Panc1 (cell line): ENCODE results near the gene TRIP10. TPM values are rescaled to one million over a fixed set of nuclear protein-coding genes. Genes with fewer than 3 reads are reported as not detected.

Experiments used
- ATAC-seq: fragments of 200-7000 bp; cut with Tn5 transposase; 2 replicates; pipeline ENCODE4 v1.9.1; 2020; ENCODE audit warnings: mild to moderate bottlenecking, moderate library complexity
- Bru-seq: library from RNA; stranded (reverse); fragments of 400-500 nt; gene quantifications from one replicate; lab custom pipeline; 2021; lab: Mats Ljungman, UMichigan
- BruChase-seq, 2 experiments: library from RNA; stranded (reverse); fragments of 400-500 nt; gene quantifications; one replicate each; lab custom pipeline; 2021; lab: Mats Ljungman, UMichigan
- BruUV-seq: library from RNA; stranded (reverse); fragments of 400-500 nt; replicated peaks from 2 replicates; lab custom pipeline; 2021; lab: Mats Ljungman, UMichigan
- CTCF ChIA-PET: fragments of 300-600 bp; sonication (Branson Sonifier 250); formaldehyde crosslinking; loops from one replicate; lab custom pipeline; 2022; ENCODE audit warnings: antibody characterized with exemption; lab: Charles Lee
- POLR2A ChIA-PET: fragments of 300-600 bp; sonication (Branson Sonifier 250); formaldehyde crosslinking; loops from one replicate; lab custom pipeline; 2022; ENCODE audit warnings: antibody characterized with exemption; lab: Charles Lee
- DNase-seq: peaks from one replicate; pipeline ENCODE4 v3.0.0-alpha.2; 2010; ENCODE audit warnings: low read depth, low spot score
- H3K27ac ChIP-seq: 2 replicates; pipeline ENCODE4 v1.5.1; 2011; ENCODE audit warnings: mild to moderate bottlenecking, low read length, inconsistent platforms
- H3K27me3 ChIP-seq: fragments of 200-500 bp; sonication (Bioruptor generic); 2 replicates; pipeline ENCODE4 v1.6.0; 2014; ENCODE audit warnings: low read length, inconsistent platforms; ENCODE audit not compliant: control insufficient read depth, insufficient read depth
- H3K36me3 ChIP-seq: fragments of 200-500 bp; sonication (Bioruptor generic); 2 replicates; pipeline ENCODE4 v1.5.1; 2014; ENCODE audit warnings: inconsistent platforms, mild to moderate bottlenecking, low read length, moderate library complexity; ENCODE audit not compliant: control insufficient read depth, insufficient read depth
- H3K4me1 ChIP-seq: 2 replicates; pipeline ENCODE4 v1.5.1; 2011; ENCODE audit warnings: inconsistent platforms, mild to moderate bottlenecking, low read length, moderate library complexity; ENCODE audit not compliant: control insufficient read depth, insufficient read depth
- H3K4me3 ChIP-seq, 2 experiments: 2 replicates each; pipeline ENCODE4 v1.5.1; 2011 to 2012; ENCODE audit warnings: low read depth in 2 of 2, low read length in 2 of 2, mild to moderate bottlenecking in 2 of 2, inconsistent platforms in 1 of 2, moderate library complexity in 1 of 2
- H3K9me3 ChIP-seq: fragments of 200-500 bp; sonication (Bioruptor generic); 2 replicates; pipeline ENCODE4 v1.5.1; 2014; ENCODE audit warnings: low read depth, mild to moderate bottlenecking, inconsistent platforms, low read length, moderate library complexity; ENCODE audit not compliant: control insufficient read depth, insufficient read depth
- CTCF ChIP-seq: fragments of 450-650 bp; IDR thresholded peaks from 2 replicates; pipeline ENCODE4 v1.5.1; 2017; ENCODE audit warnings: mild to moderate bottlenecking
- POLR2AphosphoS5 ChIP-seq: IDR thresholded peaks from 2 replicates; pipeline ENCODE4 v1.6.1; 2012; ENCODE audit warnings: mild to moderate bottlenecking, low read depth, low read length, moderate library complexity
- SIN3A ChIP-seq: IDR thresholded peaks from 2 replicates; pipeline ENCODE4 v1.6.1; 2012; ENCODE audit warnings: low read depth, mild to moderate bottlenecking, low read length, moderate library complexity, borderline replicate concordance; ENCODE audit not compliant: insufficient read depth
- TCF7L2 ChIP-seq: IDR thresholded peaks from 2 replicates; pipeline ENCODE4 v1.6.1; 2011; ENCODE audit warnings: mild to moderate bottlenecking, low read depth, low read length, inconsistent platforms
- in situ Hi-C: cut with HindIII; loops from 2 replicates; pipeline ENCODE4 v1.10.0; 2016; ENCODE audit warnings: low sequenced_read_pairs, low pct_unique_long_range_greater_than_20kb
- intact Hi-C: fragments of 100-400 bp; cut with micrococcal nuclease; formaldehyde crosslinking; loops from one replicate; pipeline ENCODE4 v1.10.0; 2022; ENCODE audit not compliant: unreplicated experiment
- long read RNA-seq: library from polyadenylated mRNA; unstranded; transcript quantifications from one replicate; pipeline ENCODE4 v2.0.0, GENCODE V29; 2021; ENCODE audit not compliant: unreplicated experiment
- polyA plus RNA-seq: library from polyadenylated mRNA; unstranded; fragments of >200 nt; gene quantifications from one replicate; pipeline ENCODE4 v1.2.1, GENCODE V29; 2012; ENCODE audit warnings: missing spikeins; ENCODE audit not compliant: insufficient read length
- total RNA-seq: library from RNA; stranded (reverse); gene quantifications from one replicate; pipeline ENCODE4 v1.2.1, GENCODE V29; 2021; ENCODE audit not compliant: unreplicated experiment
- TF ChIP-seq, protein P1 (sequence below), 2 experiments: IDR thresholded peaks; 2 replicates each; pipeline ENCODE4 v1.6.1; 2011 to 2012; ENCODE audit warnings: low read depth in 2 of 2, control low read depth in 1 of 2, low read length in 1 of 2, mild to moderate bottlenecking in 1 of 2, moderate library complexity in 1 of 2; ENCODE audit not compliant: insufficient read depth in 1 of 2

Gene TRIP10, protein sequence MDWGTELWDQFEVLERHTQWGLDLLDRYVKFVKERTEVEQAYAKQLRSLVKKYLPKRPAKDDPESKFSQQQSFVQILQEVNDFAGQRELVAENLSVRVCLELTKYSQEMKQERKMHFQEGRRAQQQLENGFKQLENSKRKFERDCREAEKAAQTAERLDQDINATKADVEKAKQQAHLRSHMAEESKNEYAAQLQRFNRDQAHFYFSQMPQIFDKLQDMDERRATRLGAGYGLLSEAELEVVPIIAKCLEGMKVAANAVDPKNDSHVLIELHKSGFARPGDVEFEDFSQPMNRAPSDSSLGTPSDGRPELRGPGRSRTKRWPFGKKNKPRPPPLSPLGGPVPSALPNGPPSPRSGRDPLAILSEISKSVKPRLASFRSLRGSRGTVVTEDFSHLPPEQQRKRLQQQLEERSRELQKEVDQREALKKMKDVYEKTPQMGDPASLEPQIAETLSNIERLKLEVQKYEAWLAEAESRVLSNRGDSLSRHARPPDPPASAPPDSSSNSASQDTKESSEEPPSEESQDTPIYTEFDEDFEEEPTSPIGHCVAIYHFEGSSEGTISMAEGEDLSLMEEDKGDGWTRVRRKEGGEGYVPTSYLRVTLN
- 115 TPM for total RNA-seq
- polyA plus RNA-seq: 111 TPM
- Bru-seq, nascent RNA: percentile 76 among the genes with signal in this experiment
- percentile 88 among the genes with signal in this experiment for BruChase-seq, experiment 1, labeled RNA remaining after a 2-hour chase
- percentile 91 among the genes with signal in this experiment for BruChase-seq, experiment 2, labeled RNA remaining after a 6-hour chase
- long read RNA-seq, transcript TRIP10-201 (15 exons, 2,153 nt): minor isoform, 31 of 223 reads
- long read RNA-seq, transcript TRIP10-202 (14 exons, 2,035 nt): major isoform, 120 of 223 reads
- long read RNA-seq, partial matches to known transcripts: 25 of 223 reads
- long read RNA-seq, other reads (novel, unspliced or antisense): 44 of 223 reads

GRCh38 chr19:6739390-6739882, at the start of gene TRIP10:
TRIP10 (plus strand) TSS chr19:6739680; CDS start chr19:6739762, 82 bp downstream.
- peak within 1 kb of the TSS; percentile 73 to 81 for H3K4me3 ChIP-seq
- CTCF ChIA-PET: interaction anchor here (1.4 kb wide), 1 partner anchor 124 kb away, joined by 11 read pairs; no protein-coding TSS in a partner anchor
- intact Hi-C loops (loop anchor here (2.0 kb wide), 1 partner anchor 123 kb away; no protein-coding TSS in a partner anchor), in situ Hi-C loops (no loop called here)
- peaks cover 33% of the 10 kb centered on the region for H3K4me1 ChIP-seq
- no peaks in the 10 kb centered on the region for H3K9me3 ChIP-seq
- H3K27me3 ChIP-seq: no peaks in the 10 kb centered on the region
- DNase-seq (no peak), ATAC-seq (peak; percentile 10)
- H3K27ac ChIP-seq: peak within 1 kb of the TSS; percentile 92
- H3K36me3 ChIP-seq: no peaks in the 10 kb centered on the region; the same call in none of the 2 replicates
- no peak for TF ChIP-seq TCF7L2
- no peak for TF ChIP-seq CTCF
- TF ChIP-seq, protein P1, sequence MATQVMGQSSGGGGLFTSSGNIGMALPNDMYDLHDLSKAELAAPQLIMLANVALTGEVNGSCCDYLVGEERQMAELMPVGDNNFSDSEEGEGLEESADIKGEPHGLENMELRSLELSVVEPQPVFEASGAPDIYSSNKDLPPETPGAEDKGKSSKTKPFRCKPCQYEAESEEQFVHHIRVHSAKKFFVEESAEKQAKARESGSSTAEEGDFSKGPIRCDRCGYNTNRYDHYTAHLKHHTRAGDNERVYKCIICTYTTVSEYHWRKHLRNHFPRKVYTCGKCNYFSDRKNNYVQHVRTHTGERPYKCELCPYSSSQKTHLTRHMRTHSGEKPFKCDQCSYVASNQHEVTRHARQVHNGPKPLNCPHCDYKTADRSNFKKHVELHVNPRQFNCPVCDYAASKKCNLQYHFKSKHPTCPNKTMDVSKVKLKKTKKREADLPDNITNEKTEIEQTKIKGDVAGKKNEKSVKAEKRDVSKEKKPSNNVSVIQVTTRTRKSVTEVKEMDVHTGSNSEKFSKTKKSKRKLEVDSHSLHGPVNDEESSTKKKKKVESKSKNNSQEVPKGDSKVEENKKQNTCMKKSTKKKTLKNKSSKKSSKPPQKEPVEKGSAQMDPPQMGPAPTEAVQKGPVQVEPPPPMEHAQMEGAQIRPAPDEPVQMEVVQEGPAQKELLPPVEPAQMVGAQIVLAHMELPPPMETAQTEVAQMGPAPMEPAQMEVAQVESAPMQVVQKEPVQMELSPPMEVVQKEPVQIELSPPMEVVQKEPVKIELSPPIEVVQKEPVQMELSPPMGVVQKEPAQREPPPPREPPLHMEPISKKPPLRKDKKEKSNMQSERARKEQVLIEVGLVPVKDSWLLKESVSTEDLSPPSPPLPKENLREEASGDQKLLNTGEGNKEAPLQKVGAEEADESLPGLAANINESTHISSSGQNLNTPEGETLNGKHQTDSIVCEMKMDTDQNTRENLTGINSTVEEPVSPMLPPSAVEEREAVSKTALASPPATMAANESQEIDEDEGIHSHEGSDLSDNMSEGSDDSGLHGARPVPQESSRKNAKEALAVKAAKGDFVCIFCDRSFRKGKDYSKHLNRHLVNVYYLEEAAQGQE (IDR thresholded peaks at IDR 0.05; ENCODE audit: insufficient read depth in 1 of 2, low read depth in 2 of 2, low read length in 1 of 2): no peak
- no peak for TF ChIP-seq SIN3A
- no peak for TF ChIP-seq POLR2AphosphoS5
- POLR2A ChIA-PET: interaction anchor here (0.6 kb wide), 1 partner anchor 13 kb away, joined by 4 read pairs; no protein-coding TSS in a partner anchor
- BruUV-seq: no TSS peak

DNA sequence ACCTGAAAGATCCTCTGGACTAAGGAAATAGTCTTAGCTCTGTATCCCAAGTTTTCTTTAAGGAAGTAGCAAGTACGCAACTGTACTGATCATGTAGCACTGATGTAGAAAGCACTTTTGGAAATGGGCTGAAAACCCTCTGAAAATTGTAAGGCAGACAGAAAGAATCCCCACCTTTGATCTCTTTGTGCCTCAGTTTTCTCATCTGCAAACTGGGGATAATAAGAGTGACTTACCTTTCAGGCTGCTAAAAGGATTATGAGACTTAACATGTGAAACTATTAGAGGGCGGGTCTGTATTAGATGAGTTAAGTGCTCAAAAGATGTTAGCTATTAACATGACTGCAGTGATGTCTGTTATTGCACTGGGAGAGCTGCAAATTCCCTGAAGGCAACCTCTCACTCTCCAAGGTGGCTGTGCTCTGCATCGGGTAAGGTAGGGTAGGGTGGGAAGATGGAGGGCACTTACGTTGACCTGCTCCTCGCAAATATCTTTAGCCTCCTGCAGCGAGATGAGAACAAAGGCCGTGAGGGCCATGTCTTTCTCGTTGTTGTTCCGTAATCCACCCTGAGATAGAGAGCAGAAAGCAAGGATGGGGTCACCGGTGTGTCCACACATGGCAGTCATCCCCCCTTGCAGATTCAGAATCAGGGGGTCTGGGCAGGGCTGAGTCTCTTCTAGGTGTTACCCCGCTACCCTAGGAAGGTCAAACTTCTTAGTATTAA, 49.2 kb upstream of the TRIP10 start:
- ATAC-seq (no peak), DNase-seq (no peak)
- H3K4me3 ChIP-seq: no peak overlapping the region
- TF ChIP-seq POLR2AphosphoS5 (no peak), TCF7L2 (no peak)
- TF ChIP-seq, protein P1 (IDR thresholded peaks at IDR 0.05; ENCODE audit: insufficient read depth in 1 of 2, low read depth in 2 of 2, low read length in 1 of 2): no peak
- H3K36me3 ChIP-seq: no peaks in the 10 kb centered on the region
- ChIA-PET CTCF (no interaction called here), POLR2A (no interaction called here)
- no peak overlapping the region for H3K27ac ChIP-seq
- BruUV-seq: no TSS peak
- H3K4me1 ChIP-seq: no peaks in the 10 kb centered on the region
- no peaks in the 10 kb centered on the region for H3K9me3 ChIP-seq
- intact Hi-C loops (no loop called here), in situ Hi-C loops (no loop called here)
- H3K27me3 ChIP-seq: no peaks in the 10 kb centered on the region
